ENCODE data around the gene ODF2.

Gene ODF2

GRCh38 chr9:128481561-128481960 is 25.8 kb downstream of the ODF2 start:
- H3K27ac ChIP-seq (ENCODE audit: low read length) = no peak overlapping the region
- ATAC-seq (ENCODE audit: insufficient read depth, low read depth) = no peak
- H3K4me2 ChIP-seq (ENCODE audit: insufficient read depth, low read length) = no peak overlapping the region
- no peaks in the 10 kb centered on the region for H3K79me2 ChIP-seq (ENCODE audit: insufficient read depth, low read length)
- no peak for DNase-seq
- H3K9me3 ChIP-seq (ENCODE audit: insufficient read depth, low read length, severe bottlenecking) = no peaks in the 10 kb centered on the region
- H3K27me3 ChIP-seq (ENCODE audit: insufficient read depth, low read length, poor library complexity) = no peaks in the 10 kb centered on the region
- H3K9ac ChIP-seq (ENCODE audit: low read depth, low read length) = no peak overlapping the region
- peaks cover 2% of the 10 kb centered on the region; the same call in 1 of the 2 replicates for H4K20me1 ChIP-seq (ENCODE audit: insufficient read depth, low read length)
- H2AFZ ChIP-seq (ENCODE audit: low read depth, low read length) = no peak overlapping the region
- peaks cover 78% of the 10 kb centered on the region for H3K36me3 ChIP-seq (ENCODE audit: insufficient read depth, low read length)
- no peak overlapping the region for H3K4me3 ChIP-seq (ENCODE audit: low read depth in 1 of 2, low read length in 2 of 2)
- H3K4me1 ChIP-seq (ENCODE audit: insufficient read depth, low read length) = no peaks in the 10 kb centered on the region
- TF ChIP-seq EZH2 (IDR thresholded peaks at IDR 0.05; ENCODE audit: borderline replicate concordance, low read depth, low read length, severe bottlenecking) (no peak), CTCF (IDR thresholded peaks at IDR 0.05; ENCODE audit: borderline replicate concordance, extremely low read depth, low read length, poor library complexity, severe bottlenecking) (no peak)

GRCh38 chr9:128482186-128482585 is 26.4 kb downstream of the ODF2 start:
- TF ChIP-seq EZH2 (IDR thresholded peaks at IDR 0.05; ENCODE audit: borderline replicate concordance, low read depth, low read length, severe bottlenecking) = no peak
- no peak for TF ChIP-seq CTCF (IDR thresholded peaks at IDR 0.05; ENCODE audit: borderline replicate concordance, extremely low read depth, low read length, poor library complexity, severe bottlenecking)
- H3K4me1 ChIP-seq (ENCODE audit: insufficient read depth, low read length) = no peaks in the 10 kb centered on the region
- peaks cover 84% of the 10 kb centered on the region for H3K36me3 ChIP-seq (ENCODE audit: insufficient read depth, low read length)

GRCh38 chr9:128484686-128485413 is 29.0 kb downstream of the ODF2 start:
- Histone ChIP-seq H3K9ac (ENCODE audit: low read depth, low read length) (no peak overlapping the region), H3K9me3 (ENCODE audit: insufficient read depth, low read length, severe bottlenecking) (no peaks in the 10 kb centered on the region), H2AFZ (ENCODE audit: low read depth, low read length) (no peak overlapping the region), H3K4me2 (ENCODE audit: insufficient read depth, low read length) (no peak overlapping the region), H3K27ac (ENCODE audit: low read length) (no peak overlapping the region), H3K4me1 (ENCODE audit: insufficient read depth, low read length) (no peaks in the 10 kb centered on the region), H3K27me3 (ENCODE audit: insufficient read depth, low read length, poor library complexity) (no peaks in the 10 kb centered on the region), H3K4me3 (ENCODE audit: low read depth in 1 of 2, low read length in 2 of 2) (no peak overlapping the region), H4K20me1 (ENCODE audit: insufficient read depth, low read length) (no peaks in the 10 kb centered on the region), H3K79me2 (ENCODE audit: insufficient read depth, low read length) (no peaks in the 10 kb centered on the region), H3K36me3 (ENCODE audit: insufficient read depth, low read length) (peaks cover 85% of the 10 kb centered on the region)
- DNase-seq (no peak), ATAC-seq (ENCODE audit: insufficient read depth, low read depth) (no peak)
- TF ChIP-seq EZH2 (IDR thresholded peaks at IDR 0.05; ENCODE audit: borderline replicate concordance, low read depth, low read length, severe bottlenecking) (no peak), CTCF (IDR thresholded peaks at IDR 0.05; ENCODE audit: borderline replicate concordance, extremely low read depth, low read length, poor library complexity, severe bottlenecking) (no peak)

More at GRCh38 chr9:128482186-128482585, 26.4 kb downstream of the ODF2 start:
- peaks cover 2% of the 10 kb centered on the region; the same call in 1 of the 2 replicates for H4K20me1 ChIP-seq (ENCODE audit: insufficient read depth, low read length)
- ATAC-seq (ENCODE audit: insufficient read depth, low read depth) (no peak), DNase-seq (no peak)
- no peak overlapping the region for H3K9ac ChIP-seq (ENCODE audit: low read depth, low read length)
- H2AFZ ChIP-seq (ENCODE audit: low read depth, low read length) = no peak overlapping the region
- H3K4me2 ChIP-seq (ENCODE audit: insufficient read depth, low read length) = no peak overlapping the region
- H3K4me3 ChIP-seq (ENCODE audit: low read depth in 1 of 2, low read length in 2 of 2) = no peak overlapping the region
- H3K27ac ChIP-seq (ENCODE audit: low read length) = no peak overlapping the region
- H3K9me3 ChIP-seq (ENCODE audit: insufficient read depth, low read length, severe bottlenecking) = no peaks in the 10 kb centered on the region
- H3K79me2 ChIP-seq (ENCODE audit: insufficient read depth, low read length) = no peaks in the 10 kb centered on the region
- H3K27me3 ChIP-seq (ENCODE audit: insufficient read depth, low read length, poor library complexity) = no peaks in the 10 kb centered on the region

All from DND-41 (cell line).